Measurements from ENCODE around the gene PER1.

PER1 gene

GRCh38 chr17:8142158-8142886, 9.9 kb downstream of the PER1 start:
- no peak for DNase-seq (ENCODE audit: low read depth in 2 of 2, low spot score in 1 of 2)

GRCh38 chr17:8141741-8142140, 10.5 kb downstream of the PER1 start:
- no peak for DNase-seq (ENCODE audit: low read depth in 2 of 2, low spot score in 1 of 2)

GRCh38 chr17:8141045-8141444, 11.2 kb downstream of the PER1 start:
- no peak for DNase-seq (ENCODE audit: low read depth in 2 of 2, low spot score in 1 of 2)

GRCh38 chr17:8140065-8141029, 11.9 kb downstream of the PER1 start:
- no peak for DNase-seq (ENCODE audit: low read depth in 2 of 2, low spot score in 1 of 2)

GRCh38 chr17:8138672-8139371, 13.4 kb downstream of the PER1 start:
- DNase-seq (ENCODE audit: low read depth in 2 of 2, low spot score in 1 of 2), result peak; percentile 89 to 91

GRCh38 chr17:8138374-8138671, 13.9 kb downstream of the PER1 start:
- no peak for DNase-seq (ENCODE audit: low read depth in 2 of 2, low spot score in 1 of 2)

GRCh38 chr17:8137645-8138373, 14.4 kb downstream of the PER1 start:
- no peak for DNase-seq (ENCODE audit: low read depth in 2 of 2, low spot score in 1 of 2)

GRCh38 chr17:8133941-8134340, 18.3 kb downstream of the PER1 start:
- no peak for DNase-seq (ENCODE audit: low read depth in 2 of 2, low spot score in 1 of 2)

- no peak for DNase-seq (ENCODE audit: low read depth in 2 of 2, low spot score in 1 of 2)
Measured at GRCh38 chr17:8133399-8133798, 18.8 kb downstream of the PER1 start.

GRCh38 chr17:8131844-8132441, 20.3 kb downstream of the PER1 start:
- DNase-seq (ENCODE audit: low read depth in 2 of 2, low spot score in 1 of 2), result no peak

GRCh38 chr17:8128125-8128784, 23.9 kb downstream of the PER1 start:
- no peak for DNase-seq (ENCODE audit: low read depth in 2 of 2, low spot score in 1 of 2)

GRCh38 chr17:8126491-8127066, 25.6 kb downstream of the PER1 start:
- no peak for DNase-seq (ENCODE audit: low read depth in 2 of 2, low spot score in 1 of 2)

GRCh38 chr17:8125947-8126490, 26.2 kb downstream of the PER1 start:
- no peak for DNase-seq (ENCODE audit: low read depth in 2 of 2, low spot score in 1 of 2)

GRCh38 chr17:8125154-8125946, 26.9 kb downstream of the PER1 start:
- peak; percentile 68 to 96 for DNase-seq (ENCODE audit: low read depth in 2 of 2, low spot score in 1 of 2)

- DNase-seq (ENCODE audit: low read depth in 2 of 2, low spot score in 1 of 2), result no peak
Measured at GRCh38 chr17:8124350-8125153, 27.7 kb downstream of the PER1 start.

- no peak for DNase-seq (ENCODE audit: low read depth in 2 of 2, low spot score in 1 of 2)
Measured at GRCh38 chr17:8123695-8124349, 28.4 kb downstream of the PER1 start, which contains the start of gene HES7. TSS of gene HES7 (minus strand) at chr17:8124106. CDS start at chr17:8124084, 22 bp downstream.
